ENCODE data around the gene ZBED4.

- TF ChIP-seq POLR2AphosphoS5 (IDR thresholded peaks at IDR 0.05; ENCODE audit: low read depth, low read length) (no peak), POLR2A (IDR thresholded peaks at IDR 0.05; ENCODE audit: low read depth, low read length) (no peak)
Measured at GRCh38 chr22:49815641-49816091, 38.0 kb upstream of the ZBED4 start.
